ENCODE measurements around the gene CD40. TPM values are rescaled to one million over a fixed set of nuclear protein-coding genes. Genes with fewer than 3 reads are reported as not detected.

CD40 gene
- total and polyA plus RNA-seq, 10 of the 15 experiments (the other 5 are each of a cell fraction or from before 2014, with no cell fraction given), result 40.8 to 193 (median 89.5) TPM

GRCh38 chr20:46133886-46134654 lies 16.0 kb downstream of the CD40 start:
- RAD21 ChIA-PET (ENCODE audit: unreplicated experiment), result no interaction called here
- Histone ChIP-seq H3K4me2 (ENCODE audit: control insufficient read depth, insufficient read depth) (no peak overlapping the region), H3K9me3 (replicated peaks; ENCODE audit: control insufficient read depth, insufficient read depth, low read length) (no peaks in the 10 kb centered on the region), H4K20me1 (ENCODE audit: control insufficient read depth, insufficient read depth) (peaks cover 6% of the 10 kb centered on the region), H2AFZ (ENCODE audit: control insufficient read depth, low read depth, low read length) (no peak overlapping the region), H3K27me3 (replicated peaks in 1 of 2; ENCODE audit: control insufficient read depth in 2 of 2, insufficient read depth in 2 of 2, low read length in 1 of 2) (peaks cover 2 to 5% of the 10 kb centered on the region in 2 experiments; a peak in 3 of 4 replicates), H3K9ac (ENCODE audit: control insufficient read depth, insufficient read depth, low read length) (no peak overlapping the region), H3K27ac (ENCODE audit: control insufficient read depth, insufficient read depth) (no peak overlapping the region), H3K4me1 (ENCODE audit: control insufficient read depth, insufficient read depth, low read length) (peaks cover 16% of the 10 kb centered on the region), H3K4me3 (no peak overlapping the region), H3K36me3 (ENCODE audit: control insufficient read depth in 2 of 2, insufficient read depth in 2 of 2, low read length in 1 of 2) (no peaks in the 10 kb centered on the region), H3K79me2 (ENCODE audit: control insufficient read depth, insufficient read depth, low read length) (no peaks in the 10 kb centered on the region)
- POLR2A ChIA-PET, result interaction anchor here (0.7 kb wide), 1 partner anchor 1165 kb away, joined by 4 read pairs; no protein-coding TSS in a partner anchor
- 29% methylated on average over 11 of the region's 11 CpGs for WGBS (ENCODE audit: insufficient coverage, insufficient replicate concordance, low lambda C conversion rate, missing lambda C conversion rate)
- TF ChIP-seq FOXM1 (IDR thresholded peaks at IDR 0.05; ENCODE audit: low read depth, low read length) (no peak), EED (IDR thresholded peaks at IDR 0.05; ENCODE audit: low read depth) (no peak), CBFB (IDR thresholded peaks at IDR 0.05; ENCODE audit: low read depth) (no peak), CBX3 (IDR thresholded peaks at IDR 0.05; ENCODE audit: borderline replicate concordance, low read depth) (no peak), USF1 (IDR thresholded peaks at IDR 0.05; ENCODE audit: borderline replicate concordance, extremely low read length, insufficient read depth, low read depth, low read length) (no peak), RCOR1 (conservative IDR thresholded peaks at IDR 0.05; ENCODE audit: low read depth, low read length) (no peak), ZNF622 (IDR thresholded peaks at IDR 0.05) (no peak), ZNF24 (IDR thresholded peaks at IDR 0.05) (no peak), CREM (IDR thresholded peaks at IDR 0.05; ENCODE audit: low read depth) (no peak), STAT1 (conservative IDR thresholded peaks at IDR 0.05) (no peak), POLR2AphosphoS5 (IDR thresholded peaks at IDR 0.05; ENCODE audit: low read length) (peak; percentile 59), RB1 (IDR thresholded peaks at IDR 0.05; ENCODE audit: borderline replicate concordance) (no peak), POLR2AphosphoS2 (IDR thresholded peaks at IDR 0.05; ENCODE audit: low read depth, low read length) (peak; percentile 42; the same call in 1 of the 2 replicates), ZNF217 (IDR thresholded peaks at IDR 0.05) (no peak), NBN (IDR thresholded peaks at IDR 0.05) (no peak)
- TF ChIP-seq, protein P1, sequence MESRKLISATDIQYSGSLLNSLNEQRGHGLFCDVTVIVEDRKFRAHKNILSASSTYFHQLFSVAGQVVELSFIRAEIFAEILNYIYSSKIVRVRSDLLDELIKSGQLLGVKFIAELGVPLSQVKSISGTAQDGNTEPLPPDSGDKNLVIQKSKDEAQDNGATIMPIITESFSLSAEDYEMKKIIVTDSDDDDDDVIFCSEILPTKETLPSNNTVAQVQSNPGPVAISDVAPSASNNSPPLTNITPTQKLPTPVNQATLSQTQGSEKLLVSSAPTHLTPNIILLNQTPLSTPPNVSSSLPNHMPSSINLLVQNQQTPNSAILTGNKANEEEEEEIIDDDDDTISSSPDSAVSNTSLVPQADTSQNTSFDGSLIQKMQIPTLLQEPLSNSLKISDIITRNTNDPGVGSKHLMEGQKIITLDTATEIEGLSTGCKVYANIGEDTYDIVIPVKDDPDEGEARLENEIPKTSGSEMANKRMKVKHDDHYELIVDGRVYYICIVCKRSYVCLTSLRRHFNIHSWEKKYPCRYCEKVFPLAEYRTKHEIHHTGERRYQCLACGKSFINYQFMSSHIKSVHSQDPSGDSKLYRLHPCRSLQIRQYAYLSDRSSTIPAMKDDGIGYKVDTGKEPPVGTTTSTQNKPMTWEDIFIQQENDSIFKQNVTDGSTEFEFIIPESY (IDR thresholded peaks at IDR 0.05), result no peak
- TF ChIP-seq, protein P2, sequence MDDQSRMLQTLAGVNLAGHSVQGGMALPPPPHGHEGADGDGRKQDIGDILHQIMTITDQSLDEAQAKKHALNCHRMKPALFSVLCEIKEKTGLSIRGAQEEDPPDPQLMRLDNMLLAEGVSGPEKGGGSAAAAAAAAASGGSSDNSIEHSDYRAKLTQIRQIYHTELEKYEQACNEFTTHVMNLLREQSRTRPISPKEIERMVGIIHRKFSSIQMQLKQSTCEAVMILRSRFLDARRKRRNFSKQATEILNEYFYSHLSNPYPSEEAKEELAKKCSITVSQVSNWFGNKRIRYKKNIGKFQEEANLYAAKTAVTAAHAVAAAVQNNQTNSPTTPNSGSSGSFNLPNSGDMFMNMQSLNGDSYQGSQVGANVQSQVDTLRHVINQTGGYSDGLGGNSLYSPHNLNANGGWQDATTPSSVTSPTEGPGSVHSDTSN (IDR thresholded peaks at IDR 0.05; ENCODE audit: insufficient replicate concordance, low read depth, low read length), result no peak
- CTCF ChIA-PET, result interaction anchor here (0.9 to 1.8 kb wide), 4 partner anchors 34 to 122 kb away, joined by 3 to 6 read pairs (median 4); no protein-coding TSS in a partner anchor
- DNase-seq (ENCODE audit: low read depth, low spot score) (no peak), FAIRE-seq (no peak), ATAC-seq (no peak)
- no TSS peak for BruUV-seq (replicated peaks)
- in situ Hi-C loops (cut with MboI), result no loop called here
- SMC1A ChIA-PET (ENCODE audit: uncharacterized antibody, unreplicated experiment), result interaction anchor here (1.0 kb wide), 1 partner anchor 100 kb away, joined by 3 read pairs; no protein-coding TSS in a partner anchor
- intact Hi-C loops (cut with micrococcal nuclease; ENCODE audit: unreplicated experiment), result loop anchor here (2.0 kb wide), 1 partner anchor 111 kb away; no protein-coding TSS in a partner anchor

Measured in GM12878 (cell line).